ENCODE data around the gene FAM50B.

DNA sequence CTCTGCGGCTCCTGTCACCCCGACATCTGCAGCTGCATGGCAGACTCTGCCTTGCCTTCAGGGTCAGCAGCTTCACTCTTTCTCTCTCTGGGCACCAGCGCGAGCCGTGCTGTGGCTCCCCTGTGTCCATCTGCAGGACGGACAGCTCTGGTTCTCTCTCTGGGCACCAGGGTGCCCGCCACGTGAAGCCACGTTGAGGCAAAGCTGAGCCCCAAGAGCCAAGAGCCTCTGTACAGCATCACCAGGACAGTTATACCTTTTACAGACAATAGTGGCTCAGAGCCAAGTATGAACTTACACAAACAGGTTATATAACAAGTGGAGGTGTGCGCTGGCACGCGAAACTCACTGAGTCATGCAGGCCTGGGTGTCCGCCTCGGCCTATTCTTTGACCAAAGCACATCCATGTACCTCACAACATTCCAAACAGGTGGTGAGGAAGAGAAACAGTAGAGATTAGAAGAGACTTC, 50.8 kb downstream of the FAM50B start:
- TF ChIP-seq, protein P1, sequence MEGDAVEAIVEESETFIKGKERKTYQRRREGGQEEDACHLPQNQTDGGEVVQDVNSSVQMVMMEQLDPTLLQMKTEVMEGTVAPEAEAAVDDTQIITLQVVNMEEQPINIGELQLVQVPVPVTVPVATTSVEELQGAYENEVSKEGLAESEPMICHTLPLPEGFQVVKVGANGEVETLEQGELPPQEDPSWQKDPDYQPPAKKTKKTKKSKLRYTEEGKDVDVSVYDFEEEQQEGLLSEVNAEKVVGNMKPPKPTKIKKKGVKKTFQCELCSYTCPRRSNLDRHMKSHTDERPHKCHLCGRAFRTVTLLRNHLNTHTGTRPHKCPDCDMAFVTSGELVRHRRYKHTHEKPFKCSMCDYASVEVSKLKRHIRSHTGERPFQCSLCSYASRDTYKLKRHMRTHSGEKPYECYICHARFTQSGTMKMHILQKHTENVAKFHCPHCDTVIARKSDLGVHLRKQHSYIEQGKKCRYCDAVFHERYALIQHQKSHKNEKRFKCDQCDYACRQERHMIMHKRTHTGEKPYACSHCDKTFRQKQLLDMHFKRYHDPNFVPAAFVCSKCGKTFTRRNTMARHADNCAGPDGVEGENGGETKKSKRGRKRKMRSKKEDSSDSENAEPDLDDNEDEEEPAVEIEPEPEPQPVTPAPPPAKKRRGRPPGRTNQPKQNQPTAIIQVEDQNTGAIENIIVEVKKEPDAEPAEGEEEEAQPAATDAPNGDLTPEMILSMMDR (IDR thresholded peaks at IDR 0.05), result no peak
- TF ChIP-seq POLR2AphosphoS5 (IDR thresholded peaks at IDR 0.05), result no peak
- no peak for TF ChIP-seq EP300 (IDR thresholded peaks at IDR 0.05)
- no peak for TF ChIP-seq POLR2A (IDR thresholded peaks at IDR 0.05; ENCODE audit: low read depth)
